ENCODE data around the gene CXCL17.

CXCL17 gene

GRCh38 chr19:42397263-42398166 lies 45.2 kb downstream of the CXCL17 start:
- DNase-seq (ENCODE audit: low read depth): no peak

DNA sequence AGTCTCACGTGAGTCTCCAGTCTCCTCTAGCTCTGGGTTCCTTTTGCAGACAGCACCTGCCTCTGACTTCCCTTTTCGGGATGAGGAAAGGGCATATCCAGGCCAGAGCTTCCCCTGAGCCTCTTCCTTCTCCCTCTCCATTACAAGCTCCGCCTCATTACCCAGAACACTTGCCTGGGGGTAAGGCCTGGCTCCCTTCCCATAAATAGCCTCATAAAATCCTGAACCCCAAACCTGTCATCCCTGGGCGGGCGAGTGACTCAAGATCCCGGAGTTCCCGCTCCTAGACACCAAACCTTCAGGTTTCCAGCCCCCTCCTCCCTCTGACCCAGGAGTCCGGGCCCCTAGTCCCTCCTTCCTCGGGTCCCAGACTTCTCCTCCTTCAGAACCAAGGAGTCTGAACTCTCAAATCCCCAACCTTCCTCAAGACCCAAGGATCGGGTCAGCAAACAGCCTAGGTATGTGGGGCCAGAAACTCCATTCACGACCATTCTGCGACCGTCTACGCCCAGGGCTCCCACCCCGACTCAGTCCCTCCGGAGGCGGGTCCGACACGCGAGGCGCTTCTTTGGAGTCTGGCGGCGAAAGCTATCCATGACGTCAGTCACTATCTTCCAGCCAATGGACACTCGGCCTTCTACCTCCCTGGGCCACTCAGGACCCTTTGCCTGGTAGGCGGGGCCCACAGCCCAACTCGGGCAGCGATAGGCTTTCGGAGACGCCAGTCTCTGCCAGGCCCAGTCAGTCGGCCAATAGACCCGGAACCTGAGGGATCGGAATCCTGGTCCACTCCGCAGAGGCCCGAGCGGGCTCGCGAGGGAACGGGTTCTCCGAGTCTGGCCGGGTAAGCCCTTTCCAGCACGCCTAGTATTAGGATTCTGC lies 46.1 kb downstream of the CXCL17 start:
- DNase-seq (ENCODE audit: low read depth): peak; percentile 98

DNA sequence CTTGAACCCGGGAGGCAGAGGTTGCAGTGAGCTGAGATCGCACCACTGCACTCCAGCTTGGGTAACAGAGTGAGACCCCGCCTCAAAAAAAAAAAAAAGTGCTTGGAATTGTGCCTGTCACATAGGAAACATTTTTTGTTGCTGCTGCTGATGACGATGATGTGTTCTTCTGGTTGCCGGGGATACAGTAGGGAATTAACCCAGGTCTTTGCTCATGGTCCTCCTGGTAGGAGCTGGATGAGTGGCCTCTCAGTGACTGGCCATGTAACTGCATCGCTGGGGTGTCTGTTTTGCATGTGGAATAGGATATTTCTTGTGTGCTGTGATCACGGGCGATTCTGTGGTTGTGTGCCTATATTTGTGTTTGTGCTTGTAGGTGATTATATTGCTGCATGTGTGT lies 48.0 kb downstream of the CXCL17 start:
- DNase-seq (ENCODE audit: low read depth): no peak

DNA sequence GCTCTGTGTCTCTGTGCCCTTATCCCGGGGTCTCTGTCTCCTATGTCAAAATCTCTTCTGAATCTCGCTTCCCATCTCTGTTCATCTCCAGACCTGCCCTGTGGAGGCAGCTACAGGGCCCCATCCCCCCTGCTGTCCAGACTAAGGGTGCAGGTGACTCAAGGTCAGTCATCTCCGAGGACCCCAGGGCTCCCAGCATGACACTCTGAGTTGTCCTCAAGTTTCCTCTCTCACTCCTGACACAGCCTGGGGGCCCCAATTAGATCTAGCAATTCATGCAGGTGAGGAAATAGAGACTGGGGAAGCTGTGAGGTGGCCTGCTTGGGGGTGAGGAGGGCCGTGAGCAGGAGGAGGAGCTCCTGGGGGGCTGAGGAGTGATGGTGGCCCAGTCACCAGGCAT lies 50.6 kb downstream of the CXCL17 start:
- no peak for DNase-seq (ENCODE audit: low read depth)

GRCh38 chr19:42389899-42390298 lies 52.8 kb downstream of the CXCL17 start, which contains the start of gene CNFN:
TSS of gene CNFN (minus strand) at chr19:42390297. CDS start at chr19:42389037, 1,260 bp downstream.
- DNase-seq (ENCODE audit: low read depth): no peak

GRCh38 chr19:42388851-42389489 lies 53.8 kb downstream of the CXCL17 start:
- DNase-seq (ENCODE audit: low read depth): no peak

- DNase-seq (ENCODE audit: low read depth): peak; percentile 40
These were observed 55.6 kb downstream of the CXCL17 start for GRCh38 chr19:42386974-42387707.

DNA sequence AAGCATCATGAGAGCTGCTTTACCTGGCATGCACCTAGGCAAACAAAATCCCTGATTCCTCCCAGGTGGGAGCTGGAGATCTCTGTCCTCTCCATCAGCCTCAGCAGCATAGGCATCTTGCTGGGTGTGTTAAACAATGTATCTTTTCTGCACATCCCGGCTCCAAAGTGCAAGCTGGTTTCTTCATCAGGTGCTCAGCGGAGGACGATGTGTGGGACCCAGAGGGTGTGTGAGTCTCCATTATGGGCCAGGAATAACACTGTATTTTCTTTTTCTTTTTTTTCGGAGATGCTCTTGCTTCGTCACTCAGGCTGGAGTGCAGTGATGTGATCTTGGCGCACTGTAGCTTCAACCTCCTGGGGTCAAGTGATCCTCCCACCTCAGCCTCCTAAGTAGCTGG lies 62.6 kb downstream of the CXCL17 start:
- no peak for DNase-seq (ENCODE audit: low read depth)

Data from amniotic epithelial cell (primary cell).